ENCODE data around the gene EOLA1.
"Not testable (repeated sequence)": the region's sequence is repeated elsewhere in the genome, so short reads cannot be mapped to it uniquely, and the experiment has no call there.

DNA sequence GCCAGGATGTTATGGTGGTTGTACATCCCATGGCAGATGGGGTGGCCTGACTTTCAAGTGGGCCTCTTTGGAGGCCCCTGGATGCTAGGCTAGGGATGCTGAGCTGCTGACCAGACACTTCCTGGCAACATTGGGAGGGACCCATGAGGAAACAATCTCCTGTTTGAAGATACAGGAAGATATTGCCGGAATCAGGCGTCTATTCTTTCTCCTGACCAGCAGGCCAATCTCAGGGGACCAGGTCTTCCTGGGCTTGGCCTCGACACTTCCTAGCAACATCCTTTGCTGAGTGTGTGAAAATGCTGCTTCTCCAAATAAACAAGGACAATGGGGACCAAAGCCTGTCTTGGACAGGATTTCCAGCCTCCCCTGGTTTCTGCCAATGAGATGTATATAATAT lies 7.0 kb downstream of the EOLA1 start:
- TF ChIP-seq, protein P1, sequence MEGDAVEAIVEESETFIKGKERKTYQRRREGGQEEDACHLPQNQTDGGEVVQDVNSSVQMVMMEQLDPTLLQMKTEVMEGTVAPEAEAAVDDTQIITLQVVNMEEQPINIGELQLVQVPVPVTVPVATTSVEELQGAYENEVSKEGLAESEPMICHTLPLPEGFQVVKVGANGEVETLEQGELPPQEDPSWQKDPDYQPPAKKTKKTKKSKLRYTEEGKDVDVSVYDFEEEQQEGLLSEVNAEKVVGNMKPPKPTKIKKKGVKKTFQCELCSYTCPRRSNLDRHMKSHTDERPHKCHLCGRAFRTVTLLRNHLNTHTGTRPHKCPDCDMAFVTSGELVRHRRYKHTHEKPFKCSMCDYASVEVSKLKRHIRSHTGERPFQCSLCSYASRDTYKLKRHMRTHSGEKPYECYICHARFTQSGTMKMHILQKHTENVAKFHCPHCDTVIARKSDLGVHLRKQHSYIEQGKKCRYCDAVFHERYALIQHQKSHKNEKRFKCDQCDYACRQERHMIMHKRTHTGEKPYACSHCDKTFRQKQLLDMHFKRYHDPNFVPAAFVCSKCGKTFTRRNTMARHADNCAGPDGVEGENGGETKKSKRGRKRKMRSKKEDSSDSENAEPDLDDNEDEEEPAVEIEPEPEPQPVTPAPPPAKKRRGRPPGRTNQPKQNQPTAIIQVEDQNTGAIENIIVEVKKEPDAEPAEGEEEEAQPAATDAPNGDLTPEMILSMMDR (IDR thresholded peaks at IDR 0.05), result not testable (repeated sequence)
- not testable (repeated sequence) for TF ChIP-seq POLR2A (IDR thresholded peaks at IDR 0.05)
